ENCODE data around the gene KIF23. TPM values are rescaled to one million over a fixed set of nuclear protein-coding genes. Genes with fewer than 3 reads are reported as not detected.

The KIF23 gene
- total RNA-seq, 3 donors from 2014 or later (not counting 1 experiment from before 2014, with no cell fraction given) = 1.2 to 2.1 (median 1.9) TPM

DNA sequence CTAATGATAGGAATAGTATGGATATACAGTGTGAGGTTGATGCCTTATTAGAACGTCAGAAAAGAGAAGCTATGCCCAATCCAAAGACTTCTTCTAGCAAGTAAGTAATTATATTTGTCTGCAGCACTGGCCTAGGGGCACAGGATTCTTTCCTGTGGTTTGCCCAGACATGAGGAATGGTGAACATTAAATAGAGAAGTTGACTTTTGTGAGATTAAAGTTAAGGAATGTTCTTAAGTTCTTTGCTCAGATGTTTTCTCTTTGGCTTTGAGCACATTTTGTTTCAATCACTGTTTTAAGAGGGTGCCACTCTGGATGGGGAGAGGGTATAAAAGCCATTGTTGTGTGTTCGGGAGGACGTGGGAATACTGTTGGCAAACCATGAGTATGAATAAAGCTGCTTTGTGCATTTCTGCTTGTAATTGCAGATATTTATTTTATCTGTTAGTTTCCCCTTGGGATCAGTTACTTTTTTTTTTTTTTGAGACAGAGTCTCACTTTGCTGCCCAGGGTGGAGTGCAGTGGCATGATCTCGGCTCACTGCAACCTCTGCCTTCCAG, 8.3 kb downstream of the KIF23 start:
- Mint-ChIP-seq H3K27ac (peak overlapping the region in 1 of 2 donors; percentile 15), H3K4me3 (no peak overlapping the region), H3K4me1 (no peaks in the 10 kb centered on the region), H3K27me3 (ENCODE audit: low read depth in 2 of 2) (no peaks in the 10 kb centered on the region), H3K9me3 (no peaks in the 10 kb centered on the region), H3K36me3 (no peaks in the 10 kb centered on the region)
- H3K9me3 ChIP-seq (ENCODE audit: control insufficient read depth, insufficient read depth, low read length) = no peaks in the 10 kb centered on the region
- no peak overlapping the region for H3K27ac ChIP-seq (ENCODE audit: low read length)
- no peak for TF ChIP-seq CTCF (IDR thresholded peaks at IDR 0.05)
- WGBS (ENCODE audit: insufficient coverage) = 100% methylated on average over 4 of the region's 4 CpGs
- ATAC-seq (no peak), DNase-seq (no peak)
- H3K4me1 ChIP-seq (ENCODE audit: control insufficient read depth, insufficient read depth, low read length) = no peaks in the 10 kb centered on the region
- no peaks in the 10 kb centered on the region for H3K27me3 ChIP-seq (ENCODE audit: control insufficient read depth, insufficient read depth, low read length)
- intact Hi-C loops (cut with micrococcal nuclease) = no loop called here
- H3K4me3 ChIP-seq (ENCODE audit: low read length) = no peak overlapping the region
- no peaks in the 10 kb centered on the region for H3K36me3 ChIP-seq (ENCODE audit: control insufficient read depth, insufficient read depth, low read length)

DNA sequence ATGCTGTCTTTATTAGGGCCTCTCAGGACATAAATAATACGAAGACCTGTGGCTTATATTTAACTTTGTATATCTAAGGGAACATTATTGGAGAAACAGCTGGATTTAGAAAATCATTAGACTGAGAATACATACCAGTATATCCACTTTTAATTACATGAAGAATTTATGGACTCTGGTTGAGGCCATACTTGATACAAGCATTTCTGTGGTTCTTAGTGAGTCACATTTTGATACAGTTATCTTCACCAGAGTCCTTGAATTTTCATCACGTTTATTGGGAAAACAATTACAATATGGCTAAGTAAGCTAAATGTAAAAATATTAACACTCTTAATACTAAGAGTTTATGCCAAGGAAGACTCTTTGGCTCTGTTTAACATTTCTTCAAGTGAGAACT, 9.9 kb downstream of the KIF23 start:
- Histone ChIP-seq H3K36me3 (ENCODE audit: control insufficient read depth, insufficient read depth, low read length) (no peaks in the 10 kb centered on the region), H3K27ac (ENCODE audit: low read length) (no peak overlapping the region), H3K4me3 (ENCODE audit: low read length) (no peak overlapping the region), H3K9me3 (ENCODE audit: control insufficient read depth, insufficient read depth, low read length) (no peaks in the 10 kb centered on the region), H3K4me1 (ENCODE audit: control insufficient read depth, insufficient read depth, low read length) (no peaks in the 10 kb centered on the region), H3K27me3 (ENCODE audit: control insufficient read depth, insufficient read depth, low read length) (no peaks in the 10 kb centered on the region)
- Mint-ChIP-seq H3K4me1 (no peaks in the 10 kb centered on the region), H3K4me3 (no peak overlapping the region), H3K27me3 (ENCODE audit: low read depth in 2 of 2) (no peaks in the 10 kb centered on the region), H3K36me3 (no peaks in the 10 kb centered on the region), H3K27ac (no peak overlapping the region), H3K9me3 (no peaks in the 10 kb centered on the region)
- ATAC-seq = no peak
- no peak for TF ChIP-seq CTCF (IDR thresholded peaks at IDR 0.05)
- WGBS (ENCODE audit: insufficient coverage) = no CpG with 5 or more reads among the region's 2 CpGs
- no peak for DNase-seq
- intact Hi-C loops (cut with micrococcal nuclease) = no loop called here

- no peaks in the 10 kb centered on the region for H3K9me3 Mint-ChIP-seq
- H3K27ac ChIP-seq (ENCODE audit: low read length) = no peak overlapping the region
- H3K27ac Mint-ChIP-seq = no peak overlapping the region
- no CpG with 5 or more reads among the region's 1 CpG for WGBS (ENCODE audit: insufficient coverage)
- no peaks in the 10 kb centered on the region for H3K27me3 Mint-ChIP-seq (ENCODE audit: low read depth in 2 of 2)
- no peak for DNase-seq
- no peaks in the 10 kb centered on the region for H3K36me3 Mint-ChIP-seq
- H3K4me3 Mint-ChIP-seq = no peak overlapping the region
- ATAC-seq = no peak
- H3K4me1 ChIP-seq (ENCODE audit: control insufficient read depth, insufficient read depth, low read length) = no peaks in the 10 kb centered on the region
- intact Hi-C loops (cut with micrococcal nuclease) = no loop called here
- no peak overlapping the region for H3K4me3 ChIP-seq (ENCODE audit: low read length)
- H3K4me1 Mint-ChIP-seq = no peaks in the 10 kb centered on the region
- no peaks in the 10 kb centered on the region for H3K36me3 ChIP-seq (ENCODE audit: control insufficient read depth, insufficient read depth, low read length)
- H3K9me3 ChIP-seq (ENCODE audit: control insufficient read depth, insufficient read depth, low read length) = no peaks in the 10 kb centered on the region
- no peaks in the 10 kb centered on the region for H3K27me3 ChIP-seq (ENCODE audit: control insufficient read depth, insufficient read depth, low read length)
- no peak for TF ChIP-seq CTCF (IDR thresholded peaks at IDR 0.05)
These were observed 10.7 kb downstream of the KIF23 start for GRCh38 chr15:69424748-69425413.

DNA sequence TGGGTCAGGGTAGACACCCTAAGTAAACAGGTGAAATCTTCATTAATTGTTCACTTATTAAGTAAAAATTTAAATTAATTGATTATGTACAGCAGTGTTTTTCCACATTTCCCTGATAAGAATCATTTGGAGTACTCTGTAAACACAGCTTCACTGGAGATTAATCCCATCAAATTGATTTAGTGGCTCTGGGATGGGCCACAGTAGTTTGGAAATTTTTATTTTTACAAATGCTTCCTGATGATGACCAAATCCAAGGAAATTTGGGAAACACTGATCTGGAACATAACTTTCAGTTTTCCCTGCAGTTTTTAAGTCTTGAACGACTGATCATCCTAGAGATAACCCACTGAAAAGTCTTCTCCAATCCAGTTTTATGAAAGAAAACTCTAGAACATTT, 19.7 kb downstream of the KIF23 start:
- no peaks in the 10 kb centered on the region for H3K36me3 ChIP-seq (ENCODE audit: control insufficient read depth, insufficient read depth, low read length)
- H3K9me3 ChIP-seq (ENCODE audit: control insufficient read depth, insufficient read depth, low read length) = no peaks in the 10 kb centered on the region
- H3K4me1 ChIP-seq (ENCODE audit: control insufficient read depth, insufficient read depth, low read length) = no peaks in the 10 kb centered on the region
- H3K4me3 ChIP-seq (ENCODE audit: low read length) = no peak overlapping the region
- H3K9me3 Mint-ChIP-seq = no peaks in the 10 kb centered on the region
- no peak for ATAC-seq
- H3K4me3 Mint-ChIP-seq = no peak overlapping the region
- H3K27me3 Mint-ChIP-seq (ENCODE audit: low read depth in 2 of 2) = no peaks in the 10 kb centered on the region
- TF ChIP-seq CTCF (IDR thresholded peaks at IDR 0.05) = no peak
- no peaks in the 10 kb centered on the region for H3K4me1 Mint-ChIP-seq
- H3K27ac Mint-ChIP-seq = no peak overlapping the region
- 100% methylated on average over 1 of the region's 1 CpG for WGBS (ENCODE audit: insufficient coverage)
- no peak overlapping the region for H3K27ac ChIP-seq (ENCODE audit: low read length)
- intact Hi-C loops (cut with micrococcal nuclease) = no loop called here
- no peaks in the 10 kb centered on the region for H3K36me3 Mint-ChIP-seq
- DNase-seq = no peak
- H3K27me3 ChIP-seq (ENCODE audit: control insufficient read depth, insufficient read depth, low read length) = no peaks in the 10 kb centered on the region

Measured in natural killer cell (primary cell).